ENCODE data around the gene DCBLD2. TPM values are rescaled to one million over a fixed set of nuclear protein-coding genes. Genes with fewer than 3 reads are reported as not detected.

Gene DCBLD2
- total RNA-seq, 2 experiments from 2014 or later, result 1.3 to 2.1 TPM

DNA sequence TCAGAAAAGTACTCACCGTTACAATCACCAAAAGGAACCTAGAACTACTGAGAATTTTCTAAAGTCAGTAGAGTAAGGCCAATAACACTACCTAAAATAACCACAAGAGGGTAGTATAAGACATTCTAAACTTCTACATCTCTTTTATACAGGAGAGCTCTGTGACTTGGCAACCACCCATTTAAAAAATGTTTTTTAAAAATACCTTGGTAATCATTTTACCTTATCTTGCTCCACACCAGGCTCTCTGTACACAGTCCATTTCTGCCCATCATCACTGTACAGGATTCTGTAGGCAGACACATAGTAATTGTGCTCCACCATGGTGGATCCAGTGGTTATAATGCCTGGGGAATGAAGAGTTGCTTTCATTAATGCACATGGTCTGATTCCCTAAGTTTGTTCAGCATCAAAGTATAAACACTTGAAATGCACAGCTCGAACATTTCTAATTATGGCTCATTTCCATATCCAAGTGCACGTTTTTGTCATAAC, 83.9 kb downstream of the DCBLD2 start:
- Mint-ChIP-seq H3K4me3 (no peak overlapping the region), H3K9me3 (no peaks in the 10 kb centered on the region)
- CTCF ChIA-PET, result interaction anchor here (0.5 to 7.2 kb wide), 15 partner anchors 9 to 1645 kb away, joined by 3 to 73 read pairs (median 3); no protein-coding TSS in a partner anchor

DNA sequence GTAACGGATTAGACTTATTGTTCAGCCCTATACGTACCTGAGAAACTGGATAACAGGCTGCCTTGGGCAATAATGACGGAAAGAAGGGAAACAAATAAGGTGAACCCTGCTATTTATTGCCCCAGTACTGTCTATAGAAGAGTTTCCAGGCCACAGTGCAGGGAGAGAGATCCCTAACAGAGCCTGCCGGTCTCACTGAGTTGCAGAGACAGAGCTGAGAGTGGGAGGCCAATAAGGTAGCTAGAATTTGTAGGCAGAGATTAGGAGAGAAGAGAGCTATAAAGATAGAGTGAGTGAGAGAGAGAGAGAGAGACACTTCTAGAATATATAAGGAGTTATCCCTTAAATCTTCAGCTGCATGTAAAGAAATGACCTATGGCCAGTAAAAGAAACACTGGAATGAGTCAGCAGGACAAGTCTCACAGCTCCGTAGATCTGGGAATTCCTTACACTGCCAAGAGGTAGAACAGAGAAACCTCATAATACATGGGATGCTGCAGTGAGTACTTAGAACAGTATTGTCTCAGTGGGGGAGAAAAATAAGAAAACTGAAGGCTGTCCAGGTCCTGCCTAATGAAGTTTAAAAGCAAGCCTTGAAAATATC, 86.6 kb downstream of the DCBLD2 start:
- H3K36me3 Mint-ChIP-seq (ENCODE audit: low read depth), result no peaks in the 10 kb centered on the region
- CTCF ChIA-PET, result interaction anchor here (0.6 to 7.2 kb wide), 12 partner anchors 9 to 993 kb away, joined by 3 to 73 read pairs (median 4); no protein-coding TSS in a partner anchor
- no peaks in the 10 kb centered on the region for H3K27me3 Mint-ChIP-seq (ENCODE audit: low read depth)
- H3K4me3 Mint-ChIP-seq, result no peak overlapping the region
- DNase-seq, result no peak
- no peaks in the 10 kb centered on the region for H3K4me1 Mint-ChIP-seq (ENCODE audit: low read depth)
- intact Hi-C loops (cut with micrococcal nuclease), result loop anchor here (5.0 kb wide), 3 partner anchors 87 to 992 kb away; partner anchors contain the start of gene DCBLD2
- H3K9me3 Mint-ChIP-seq, result no peaks in the 10 kb centered on the region
- H3K27ac Mint-ChIP-seq, result no peak overlapping the region

More for the DNA sequence above, 83.9 kb downstream of the DCBLD2 start:
- H3K27me3 Mint-ChIP-seq (ENCODE audit: low read depth), result no peaks in the 10 kb centered on the region
- no peaks in the 10 kb centered on the region for H3K4me1 Mint-ChIP-seq (ENCODE audit: low read depth)
- H3K36me3 Mint-ChIP-seq (ENCODE audit: low read depth), result no peaks in the 10 kb centered on the region
- H3K27ac Mint-ChIP-seq, result no peak overlapping the region
- intact Hi-C loops (cut with micrococcal nuclease), result loop anchor here (1.0 to 5.0 kb wide), 7 partner anchors 85 to 990 kb away; partner anchors contain the start of gene DCBLD2
- no peak for DNase-seq

DNA sequence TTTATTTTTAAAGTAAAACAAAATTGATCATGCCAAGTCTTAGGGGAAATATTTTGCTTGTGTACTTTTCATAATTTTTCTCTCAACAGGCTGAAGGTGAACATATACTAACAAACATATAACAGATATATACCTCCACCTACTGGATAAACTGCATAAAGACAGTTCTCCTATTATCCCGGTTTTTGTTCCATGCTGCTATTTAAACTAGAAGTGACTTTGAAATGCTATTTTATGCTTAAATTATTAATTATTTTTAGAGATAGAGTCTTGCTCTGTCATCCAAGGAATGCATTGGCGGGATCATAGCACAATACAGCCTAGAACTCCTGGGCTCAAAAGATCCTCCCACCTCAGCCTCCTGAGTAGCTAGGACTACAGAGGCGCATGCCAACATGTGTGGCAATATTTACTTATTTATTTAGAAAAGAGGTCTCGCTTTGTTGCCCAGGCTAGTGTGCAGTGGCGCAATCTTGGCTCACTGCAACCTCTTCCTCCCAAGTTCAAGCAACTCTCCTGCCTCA, 88.6 kb downstream of the DCBLD2 start:
- intact Hi-C loops (cut with micrococcal nuclease), result loop anchor here (1.0 kb wide), 3 partner anchors 211 to 774 kb away; no protein-coding TSS in a partner anchor
- no peaks in the 10 kb centered on the region for H3K27me3 Mint-ChIP-seq (ENCODE audit: low read depth)
- H3K27ac Mint-ChIP-seq, result no peak overlapping the region
- no peak for DNase-seq
- H3K4me3 Mint-ChIP-seq, result no peak overlapping the region
- CTCF ChIA-PET, result interaction anchor here (0.6 to 7.2 kb wide), 9 partner anchors 11 to 219 kb away, joined by 3 to 73 read pairs (median 4); partner anchors contain the start of gene CPOX
- H3K9me3 Mint-ChIP-seq, result no peaks in the 10 kb centered on the region
- H3K4me1 Mint-ChIP-seq (ENCODE audit: low read depth), result no peaks in the 10 kb centered on the region
- H3K36me3 Mint-ChIP-seq (ENCODE audit: low read depth), result no peaks in the 10 kb centered on the region

DNA sequence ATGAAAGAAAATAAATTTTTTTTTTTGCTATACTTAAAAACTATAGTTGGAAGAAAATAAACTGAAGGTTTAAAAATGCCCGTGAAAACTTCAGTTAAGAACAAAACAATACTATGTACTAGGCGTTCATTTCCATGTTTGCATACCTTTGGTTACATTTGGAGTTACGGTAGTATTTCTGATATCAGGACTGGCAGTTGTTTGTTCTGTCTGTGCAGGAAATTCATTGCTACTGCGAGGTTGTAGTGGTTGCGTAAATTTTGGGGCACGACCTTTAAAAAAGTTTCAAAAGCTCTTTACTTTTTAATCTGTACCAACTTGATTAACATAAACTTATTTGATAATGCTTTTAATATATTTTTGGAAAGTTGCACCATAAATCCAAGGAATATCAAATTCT, 90.4 kb downstream of the DCBLD2 start:
- CTCF ChIA-PET, result interaction anchor here (0.6 to 7.2 kb wide), 2 partner anchors 209 to 977 kb away, joined by 3 to 73 read pairs; no protein-coding TSS in a partner anchor
- intact Hi-C loops (cut with micrococcal nuclease), result no loop called here
- Mint-ChIP-seq H3K27me3 (ENCODE audit: low read depth) (no peaks in the 10 kb centered on the region), H3K27ac (no peak overlapping the region), H3K4me1 (ENCODE audit: low read depth) (no peaks in the 10 kb centered on the region), H3K36me3 (ENCODE audit: low read depth) (no peaks in the 10 kb centered on the region), H3K9me3 (no peaks in the 10 kb centered on the region), H3K4me3 (no peak overlapping the region)
- DNase-seq, result no peak

DNA sequence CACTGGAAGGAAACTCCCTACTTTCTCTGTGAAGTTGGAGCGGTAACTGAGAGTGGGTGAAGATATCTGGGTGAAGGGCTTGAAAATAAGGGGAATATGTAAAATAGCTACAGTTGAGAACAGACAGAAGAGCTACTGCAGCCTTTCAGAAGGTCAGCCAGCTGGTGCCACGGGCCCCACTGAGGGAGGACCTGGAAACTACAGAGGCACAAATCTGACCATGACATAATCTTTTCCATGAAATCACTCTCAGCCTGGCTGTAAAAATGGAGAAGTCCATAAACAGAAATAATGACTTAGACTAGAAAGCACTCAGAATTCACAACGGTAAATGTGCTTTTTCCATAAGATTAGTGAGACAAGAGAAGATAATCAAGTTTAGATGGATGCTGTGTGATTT, 91.9 kb downstream of the DCBLD2 start:
- no peak overlapping the region for H3K27ac Mint-ChIP-seq
- CTCF ChIA-PET, result no interaction called here
- DNase-seq, result no peak
- no peaks in the 10 kb centered on the region for H3K27me3 Mint-ChIP-seq (ENCODE audit: low read depth)
- peaks cover under 1% of the 10 kb centered on the region for H3K36me3 Mint-ChIP-seq (ENCODE audit: low read depth)
- no peak overlapping the region for H3K4me3 Mint-ChIP-seq
- no peaks in the 10 kb centered on the region for H3K9me3 Mint-ChIP-seq
- H3K4me1 Mint-ChIP-seq (ENCODE audit: low read depth), result no peaks in the 10 kb centered on the region
- intact Hi-C loops (cut with micrococcal nuclease), result no loop called here

DNA sequence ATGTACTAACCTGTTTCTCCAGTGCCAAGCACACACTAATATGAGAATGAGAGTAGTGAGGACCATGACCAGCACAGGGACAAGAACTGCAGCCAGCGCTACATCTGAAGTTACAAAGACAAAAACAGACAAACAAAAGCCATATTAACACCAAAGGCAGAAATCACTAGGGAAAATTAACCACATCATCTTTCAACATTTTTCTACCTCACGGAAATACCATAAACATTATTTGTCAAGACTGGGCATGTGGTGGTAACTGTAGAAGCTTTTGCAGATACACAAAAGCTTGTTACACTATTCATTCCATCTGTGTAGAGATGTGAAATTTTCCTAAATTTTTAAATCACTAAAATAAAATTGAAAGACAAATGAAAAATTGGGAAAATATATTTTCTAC, 93.4 kb downstream of the DCBLD2 start:
- Mint-ChIP-seq H3K27ac (no peak overlapping the region), H3K4me3 (no peak overlapping the region), H3K4me1 (ENCODE audit: low read depth) (no peaks in the 10 kb centered on the region), H3K27me3 (ENCODE audit: low read depth) (no peaks in the 10 kb centered on the region), H3K9me3 (no peaks in the 10 kb centered on the region), H3K36me3 (ENCODE audit: low read depth) (peaks cover 2% of the 10 kb centered on the region)
- intact Hi-C loops (cut with micrococcal nuclease), result no loop called here
- CTCF ChIA-PET, result no interaction called here
- DNase-seq, result no peak

DNA sequence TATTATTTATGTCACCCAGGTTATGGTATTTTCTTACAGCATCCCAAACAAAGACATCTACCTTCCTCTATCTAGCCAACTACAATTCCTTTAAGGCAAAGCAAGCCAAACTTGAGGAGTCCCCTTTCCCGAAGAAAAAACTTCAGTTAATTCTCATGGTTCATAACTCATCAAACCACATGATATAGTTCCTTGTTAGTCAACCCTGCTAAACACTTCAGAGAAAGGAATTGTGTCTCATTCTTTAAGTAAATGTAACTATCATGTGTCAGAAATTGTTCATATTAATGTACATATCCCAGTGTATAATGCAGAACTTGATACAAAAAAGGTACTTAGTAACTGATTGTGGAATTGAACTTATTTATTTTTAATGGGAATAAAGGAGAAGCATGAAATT, 93.9 kb downstream of the DCBLD2 start:
- Mint-ChIP-seq H3K9me3 (no peaks in the 10 kb centered on the region), H3K4me1 (ENCODE audit: low read depth) (no peaks in the 10 kb centered on the region), H3K4me3 (no peak overlapping the region), H3K27ac (no peak overlapping the region), H3K27me3 (ENCODE audit: low read depth) (no peaks in the 10 kb centered on the region), H3K36me3 (ENCODE audit: low read depth) (peaks cover 2% of the 10 kb centered on the region)
- CTCF ChIA-PET, result no interaction called here
- intact Hi-C loops (cut with micrococcal nuclease), result no loop called here
- no peak for DNase-seq

DNA sequence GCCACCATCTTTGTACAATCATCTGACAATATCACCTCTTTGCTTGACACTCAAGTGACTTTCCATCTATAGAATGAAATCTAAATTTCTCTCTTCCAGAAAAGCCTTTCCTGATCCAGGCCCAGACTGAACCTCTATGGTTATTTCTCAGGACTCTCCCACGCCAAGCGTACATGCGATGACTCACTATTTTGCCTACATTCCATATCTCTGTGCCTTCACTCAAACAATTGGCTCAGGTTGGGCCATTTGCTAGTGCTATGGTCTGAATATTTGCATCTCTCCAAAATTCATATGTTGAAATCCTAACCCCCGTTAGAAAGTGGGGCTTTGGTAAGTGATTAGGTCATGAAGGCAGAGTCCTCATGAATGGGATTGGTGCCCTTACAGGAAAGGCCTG, 94.5 kb downstream of the DCBLD2 start:
- Mint-ChIP-seq H3K9me3 (no peaks in the 10 kb centered on the region), H3K36me3 (ENCODE audit: low read depth) (peaks cover 2% of the 10 kb centered on the region), H3K4me3 (no peak overlapping the region), H3K4me1 (ENCODE audit: low read depth) (no peaks in the 10 kb centered on the region), H3K27me3 (ENCODE audit: low read depth) (no peaks in the 10 kb centered on the region), H3K27ac (no peak overlapping the region)
- no peak for DNase-seq
- CTCF ChIA-PET, result no interaction called here
- intact Hi-C loops (cut with micrococcal nuclease), result no loop called here

DNA sequence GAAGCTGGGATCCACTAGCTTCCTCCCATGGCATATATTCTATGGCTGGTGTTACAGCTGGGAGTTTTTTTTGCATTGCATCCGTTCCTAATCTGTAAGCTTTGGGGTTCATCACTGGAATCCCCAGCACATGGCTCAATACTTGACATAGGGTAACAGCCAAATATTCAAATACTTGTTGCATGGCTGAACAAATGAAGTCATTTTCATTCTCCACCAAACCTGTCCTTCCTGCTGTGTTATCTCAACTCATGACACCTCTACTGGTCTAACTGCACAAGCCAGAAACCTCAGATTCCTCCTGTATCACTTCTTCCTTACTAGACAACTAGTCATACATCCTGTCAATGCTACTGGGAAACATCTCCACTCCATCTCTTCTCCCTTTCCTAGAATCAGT, 95.0 kb downstream of the DCBLD2 start:
- no peaks in the 10 kb centered on the region for H3K27me3 Mint-ChIP-seq (ENCODE audit: low read depth)
- intact Hi-C loops (cut with micrococcal nuclease), result no loop called here
- no peaks in the 10 kb centered on the region for H3K4me1 Mint-ChIP-seq (ENCODE audit: low read depth)
- H3K27ac Mint-ChIP-seq, result no peak overlapping the region
- CTCF ChIA-PET, result interaction anchor here (0.6 kb wide), 1 partner anchor 449 kb away, joined by 3 read pairs; no protein-coding TSS in a partner anchor
- H3K4me3 Mint-ChIP-seq, result no peak overlapping the region
- no peaks in the 10 kb centered on the region for H3K9me3 Mint-ChIP-seq
- peaks cover 2% of the 10 kb centered on the region for H3K36me3 Mint-ChIP-seq (ENCODE audit: low read depth)
- no peak for DNase-seq

DNA sequence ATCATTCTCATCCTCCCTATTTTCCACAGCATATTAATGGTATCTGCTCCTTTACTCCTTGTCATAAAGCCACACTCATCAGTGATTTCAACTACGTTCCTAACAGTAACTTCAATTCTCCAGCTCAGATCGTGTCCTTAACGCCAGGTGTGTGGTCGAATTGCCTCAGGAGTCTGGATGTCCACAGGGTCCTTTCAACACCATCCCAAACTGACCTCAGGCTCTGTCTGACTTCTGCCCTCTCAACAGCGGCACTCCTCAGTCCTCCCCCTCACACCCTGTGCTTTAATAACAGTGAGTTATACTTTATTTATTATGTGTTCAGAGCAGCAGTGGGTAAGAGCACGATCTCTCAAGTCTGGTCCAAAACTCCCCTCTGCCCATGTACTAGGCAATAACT, 95.9 kb downstream of the DCBLD2 start:
- CTCF ChIA-PET, result interaction anchor here (0.7 kb wide), 1 partner anchor 8 kb away, joined by 4 read pairs; no protein-coding TSS in a partner anchor
- Mint-ChIP-seq H3K4me1 (ENCODE audit: low read depth) (no peaks in the 10 kb centered on the region), H3K27me3 (ENCODE audit: low read depth) (no peaks in the 10 kb centered on the region), H3K9me3 (no peaks in the 10 kb centered on the region), H3K4me3 (no peak overlapping the region), H3K27ac (no peak overlapping the region), H3K36me3 (ENCODE audit: low read depth) (peaks cover 2% of the 10 kb centered on the region)
- intact Hi-C loops (cut with micrococcal nuclease), result no loop called here
- DNase-seq, result no peak

DNA sequence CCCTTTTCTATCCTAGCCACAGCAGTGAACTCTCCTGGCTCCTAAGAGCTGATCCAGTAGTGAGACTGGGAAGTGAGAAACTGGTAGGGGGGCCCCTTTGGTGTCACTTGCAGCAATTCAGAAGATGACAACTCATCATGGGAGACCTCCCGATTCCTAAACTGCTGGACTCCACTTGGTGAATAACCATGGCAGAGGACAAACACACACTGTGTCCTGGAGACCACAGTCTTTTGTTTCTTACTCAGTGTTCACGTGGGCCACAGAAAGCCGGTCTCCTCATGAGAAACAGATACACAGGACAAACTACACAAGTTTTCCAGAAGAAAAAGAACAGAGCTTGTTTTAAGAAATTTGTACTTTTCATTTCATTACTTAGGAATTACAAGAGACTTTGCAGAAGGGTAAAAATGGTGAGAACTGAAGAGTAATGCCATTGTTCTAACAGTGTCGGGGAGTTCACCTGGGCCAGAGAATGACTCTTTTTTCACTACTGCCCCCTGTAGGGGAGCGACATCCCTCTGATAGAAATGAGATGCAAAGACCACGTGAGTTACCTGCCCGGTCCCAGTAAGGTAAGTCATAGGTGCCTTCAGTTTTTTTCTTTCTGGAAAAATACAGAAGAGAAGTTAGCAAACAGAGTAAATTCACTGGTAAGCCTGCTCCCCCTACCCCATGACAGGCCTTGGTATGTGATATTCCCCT, 100.3 kb downstream of the DCBLD2 start:
- H3K36me3 Mint-ChIP-seq (ENCODE audit: low read depth), result peaks cover 2% of the 10 kb centered on the region
- CTCF ChIA-PET, result no interaction called here
- H3K27me3 Mint-ChIP-seq (ENCODE audit: low read depth), result no peaks in the 10 kb centered on the region
- no peaks in the 10 kb centered on the region for H3K4me1 Mint-ChIP-seq (ENCODE audit: low read depth)
- intact Hi-C loops (cut with micrococcal nuclease), result no loop called here
- no peak for DNase-seq
- H3K27ac Mint-ChIP-seq, result no peak overlapping the region
- H3K4me3 Mint-ChIP-seq, result no peak overlapping the region
- H3K9me3 Mint-ChIP-seq, result no peaks in the 10 kb centered on the region

DNA sequence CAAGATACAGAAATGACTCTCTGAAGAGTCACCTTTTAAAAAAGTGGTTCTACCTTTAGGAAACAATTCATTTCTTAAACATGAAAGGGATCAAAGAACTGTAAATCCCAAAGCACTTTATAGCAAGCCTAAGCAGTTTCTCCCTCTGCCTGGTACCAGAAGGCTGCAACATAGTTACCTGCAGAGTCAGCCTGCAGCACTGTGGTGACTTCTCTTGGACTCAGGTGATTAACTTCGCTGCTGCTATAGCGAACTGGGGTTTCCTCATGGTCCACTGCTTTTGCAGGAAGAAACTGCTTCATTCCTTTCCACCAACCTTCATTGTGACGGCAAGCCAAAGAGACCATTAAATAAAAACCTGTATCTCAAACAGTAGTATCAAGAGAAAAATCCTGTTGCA, 101.1 kb downstream of the DCBLD2 start:
- H3K27me3 Mint-ChIP-seq (ENCODE audit: low read depth), result no peaks in the 10 kb centered on the region
- H3K36me3 Mint-ChIP-seq (ENCODE audit: low read depth), result peaks cover 2% of the 10 kb centered on the region
- no peaks in the 10 kb centered on the region for H3K9me3 Mint-ChIP-seq
- DNase-seq, result no peak
- no peaks in the 10 kb centered on the region for H3K4me1 Mint-ChIP-seq (ENCODE audit: low read depth)
- no peak overlapping the region for H3K4me3 Mint-ChIP-seq
- intact Hi-C loops (cut with micrococcal nuclease), result no loop called here
- CTCF ChIA-PET, result no interaction called here
- H3K27ac Mint-ChIP-seq, result no peak overlapping the region
